Gastroesophageal sphincter (tissue), 3 donors: Measurements from ENCODE around the gene AKAP5.

ENCODE experiments used
- EP300 ChIP-seq: sonication (generic); formaldehyde crosslinking; IDR thresholded peaks from one replicate; pipeline ENCODE4 v1.6.1; 2017; ENCODE audit warnings: antibody characterized with exemption, mild to moderate bottlenecking
- POLR2A ChIP-seq, 2 donors: fragments of 450-650 bp; IDR thresholded peaks; one replicate each; pipeline ENCODE4 v1.6.1; 2017; ENCODE audit warnings: antibody characterized with exemption in 2 of 2, mild to moderate bottlenecking in 2 of 2, moderate library complexity in 1 of 2
- POLR2AphosphoS5 ChIP-seq: sonication (generic); formaldehyde crosslinking; IDR thresholded peaks from one replicate; pipeline ENCODE4 v1.6.1; 2017; ENCODE audit warnings: antibody characterized with exemption
- TF ChIP-seq, protein P1 (sequence below), 4 experiments: fragments of 200-600 bp in 2 of 4; fragments of 450-650 bp in 2 of 4; sonication (generic) in 1 of 4; IDR thresholded peaks; one replicate each; pipeline ENCODE4 v1.5.1; 2017 to 2019; ENCODE audit warnings: antibody characterized with exemption in 4 of 4, mild to moderate bottlenecking in 2 of 4, moderate library complexity in 2 of 4

DNA sequence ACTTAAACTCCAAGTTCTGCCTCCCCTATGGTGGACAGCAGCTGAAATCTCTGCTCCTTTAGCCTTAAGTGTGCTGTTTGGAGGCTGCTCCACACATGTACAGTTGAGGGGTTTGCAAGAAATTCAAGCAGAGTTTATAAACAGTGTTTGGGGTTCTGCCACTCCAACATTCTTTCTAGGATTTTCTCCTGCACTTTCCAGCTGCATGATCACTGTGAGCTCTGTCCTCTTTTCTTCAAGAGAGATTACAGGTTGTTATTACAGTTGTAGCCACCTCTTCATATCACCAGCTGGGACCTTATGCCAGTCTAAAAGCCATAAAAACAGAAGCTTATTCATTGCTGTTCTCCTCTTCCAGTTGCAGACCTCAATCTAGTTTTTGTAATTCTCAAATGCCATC, 30.0 kb downstream of the AKAP5 start:
- TF ChIP-seq POLR2AphosphoS5 (no peak), POLR2A (IDR thresholded peaks at IDR 0.05) (no peak), EP300 (no peak)
- TF ChIP-seq, protein P1, sequence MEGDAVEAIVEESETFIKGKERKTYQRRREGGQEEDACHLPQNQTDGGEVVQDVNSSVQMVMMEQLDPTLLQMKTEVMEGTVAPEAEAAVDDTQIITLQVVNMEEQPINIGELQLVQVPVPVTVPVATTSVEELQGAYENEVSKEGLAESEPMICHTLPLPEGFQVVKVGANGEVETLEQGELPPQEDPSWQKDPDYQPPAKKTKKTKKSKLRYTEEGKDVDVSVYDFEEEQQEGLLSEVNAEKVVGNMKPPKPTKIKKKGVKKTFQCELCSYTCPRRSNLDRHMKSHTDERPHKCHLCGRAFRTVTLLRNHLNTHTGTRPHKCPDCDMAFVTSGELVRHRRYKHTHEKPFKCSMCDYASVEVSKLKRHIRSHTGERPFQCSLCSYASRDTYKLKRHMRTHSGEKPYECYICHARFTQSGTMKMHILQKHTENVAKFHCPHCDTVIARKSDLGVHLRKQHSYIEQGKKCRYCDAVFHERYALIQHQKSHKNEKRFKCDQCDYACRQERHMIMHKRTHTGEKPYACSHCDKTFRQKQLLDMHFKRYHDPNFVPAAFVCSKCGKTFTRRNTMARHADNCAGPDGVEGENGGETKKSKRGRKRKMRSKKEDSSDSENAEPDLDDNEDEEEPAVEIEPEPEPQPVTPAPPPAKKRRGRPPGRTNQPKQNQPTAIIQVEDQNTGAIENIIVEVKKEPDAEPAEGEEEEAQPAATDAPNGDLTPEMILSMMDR (IDR thresholded peaks at IDR 0.05) = no peak
